Glutamatergic neuron (in vitro differentiated cells): ENCODE measurements around the gene NAA15. TPM values are rescaled to one million over a fixed set of nuclear protein-coding genes. Genes with fewer than 3 reads are reported as not detected.

Experiments used
- DNase-seq: peaks from one replicate; pipeline ENCODE4 v3.0.0; 2022
- H3K27ac Mint-ChIP-seq: one replicate; pipeline ENCODE4 v1.8.0; 2020; ENCODE audit warnings: mild to moderate bottlenecking, mixed read lengths, inconsistent platforms; ENCODE audit not compliant: unreplicated experiment
- H3K27me3 Mint-ChIP-seq: one replicate; pipeline ENCODE4 v1.8.0; 2020; ENCODE audit warnings: mild to moderate bottlenecking, moderate library complexity, mixed read lengths, inconsistent platforms; ENCODE audit not compliant: unreplicated experiment
- H3K36me3 Mint-ChIP-seq: one replicate; pipeline ENCODE4 v1.8.0; 2020; ENCODE audit warnings: mild to moderate bottlenecking, mixed read lengths, inconsistent platforms; ENCODE audit not compliant: unreplicated experiment
- H3K4me1 Mint-ChIP-seq: one replicate; pipeline ENCODE4 v1.8.0; 2020; ENCODE audit warnings: mild to moderate bottlenecking, low read depth, mixed read lengths, inconsistent platforms; ENCODE audit not compliant: unreplicated experiment
- H3K4me3 Mint-ChIP-seq: one replicate; pipeline ENCODE4 v1.8.0; 2020; ENCODE audit warnings: mild to moderate bottlenecking, mixed read lengths, inconsistent platforms; ENCODE audit not compliant: unreplicated experiment
- H3K9me3 Mint-ChIP-seq: one replicate; pipeline ENCODE4 v1.8.0; 2020; ENCODE audit warnings: mild to moderate bottlenecking, moderate library complexity, mixed read lengths, inconsistent platforms; ENCODE audit not compliant: unreplicated experiment
- CTCF ChIP-seq: fragments of 200-600 bp; sonication (generic); IDR thresholded peaks from one replicate; pipeline ENCODE4 v1.5.0; 2021; ENCODE audit not compliant: partially characterized antibody, unreplicated experiment
- total RNA-seq: library from RNA; stranded (reverse); fragmentation: NEBNext Ultra II Directional; extraction: Animal tissue kit (Norgen Biotek cat#: 25700); gene quantifications from one replicate; pipeline ENCODE4 v1.2.1, GENCODE V29; 2021; ENCODE audit not compliant: unreplicated experiment

The NAA15 gene
- total RNA-seq, 1 donor from 2014 or later = 44.9 TPM

DNA sequence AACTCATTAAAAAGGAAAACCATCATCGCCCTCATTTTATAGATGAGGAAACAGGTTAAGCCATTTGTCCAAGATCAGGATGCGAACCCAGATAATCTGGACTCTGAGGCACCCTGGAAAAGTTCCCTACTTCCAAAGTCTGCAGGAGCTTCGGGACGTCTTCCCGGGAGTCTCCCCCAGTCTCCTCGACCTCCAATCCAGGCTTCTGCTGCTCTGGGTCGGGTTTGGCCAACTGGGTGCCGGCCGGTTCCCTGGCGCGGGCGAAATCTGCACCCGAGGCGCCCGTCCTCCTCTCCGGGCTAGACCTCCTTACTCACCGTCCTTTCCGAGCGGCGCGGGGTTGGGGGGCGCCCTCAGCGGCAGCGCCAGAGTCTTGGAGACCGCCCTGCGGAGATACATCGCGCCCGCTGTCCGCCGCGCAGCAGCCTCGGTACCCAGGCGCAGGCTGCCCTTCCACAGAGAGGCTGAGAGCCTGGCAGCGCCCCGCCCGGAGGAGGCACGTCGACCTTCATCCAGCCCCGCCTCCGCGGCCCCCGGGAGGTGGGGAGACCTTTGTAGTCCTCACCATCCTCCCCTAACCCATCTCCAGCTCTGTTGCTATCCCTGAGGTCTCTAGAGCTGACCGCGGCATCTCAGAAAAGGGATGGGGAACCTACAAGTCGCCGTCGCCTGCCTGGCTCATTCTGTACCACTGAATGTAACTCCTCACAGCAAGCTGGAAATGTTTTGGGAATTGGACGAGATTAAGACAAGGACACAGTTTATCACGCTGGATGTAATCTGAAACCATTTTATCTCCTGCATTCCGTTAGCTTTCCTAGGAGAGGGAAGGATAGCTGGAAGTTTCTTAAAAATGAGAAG is 21.3 kb upstream of the NAA15 start, which contains the start of gene MGARP:
Gene MGARP, minus strand, starts transcription at position 466 of the 861 bp plus-strand sequence. Its CDS starts 67 bp downstream, at position 399.
- H3K27me3 Mint-ChIP-seq = peaks cover 6% of the 10 kb centered on the region
- no peak for TF ChIP-seq CTCF
- no peaks in the 10 kb centered on the region for H3K4me1 Mint-ChIP-seq
- peak; percentile 64 for DNase-seq
- no peaks in the 10 kb centered on the region for H3K36me3 Mint-ChIP-seq
- H3K27ac Mint-ChIP-seq = no peak within 1 kb of the TSS
- peak within 1 kb of the TSS; percentile 84 for H3K4me3 Mint-ChIP-seq
- no peaks in the 10 kb centered on the region for H3K9me3 Mint-ChIP-seq

DNA sequence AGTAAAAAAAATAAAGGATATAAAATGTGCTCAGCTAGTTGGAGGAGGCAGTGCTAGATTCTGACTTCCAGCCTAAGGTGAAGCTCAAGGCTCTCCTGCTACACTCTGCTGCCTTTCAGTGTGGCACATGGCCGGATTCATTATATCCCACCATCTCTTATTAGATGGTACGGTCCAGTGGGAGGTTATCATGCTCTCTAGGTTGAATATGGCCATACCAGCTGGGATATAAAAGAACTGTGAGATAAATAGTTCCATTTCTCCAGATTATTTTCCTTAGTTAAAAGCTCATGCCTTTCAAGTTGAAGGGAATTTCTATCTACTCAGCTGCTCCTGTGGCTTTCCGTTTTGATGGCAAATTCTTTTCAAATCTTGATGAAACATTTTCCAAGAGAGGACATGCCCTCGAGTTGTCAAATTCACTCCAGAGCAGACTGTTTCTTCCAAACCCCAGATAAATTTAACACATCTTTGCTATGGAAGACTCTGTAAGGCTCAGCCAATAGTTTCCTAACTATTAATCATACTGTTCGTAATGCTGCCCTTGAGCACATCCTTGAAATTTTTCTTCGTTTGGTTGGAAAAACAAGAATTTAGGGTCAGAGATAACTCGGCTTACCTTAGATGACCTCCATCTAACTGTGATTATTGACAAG is 19.1 kb upstream of the NAA15 start:
- DNase-seq = no peak
- TF ChIP-seq CTCF = no peak
- H3K27me3 Mint-ChIP-seq = peaks cover 6% of the 10 kb centered on the region
- no peak overlapping the region for H3K4me3 Mint-ChIP-seq
- no peak overlapping the region for H3K27ac Mint-ChIP-seq
- no peaks in the 10 kb centered on the region for H3K9me3 Mint-ChIP-seq
- no peaks in the 10 kb centered on the region for H3K4me1 Mint-ChIP-seq
- no peaks in the 10 kb centered on the region for H3K36me3 Mint-ChIP-seq

GRCh38 chr4:139282721-139283075 is 18.6 kb upstream of the NAA15 start:
- H3K27me3 Mint-ChIP-seq = peaks cover 6% of the 10 kb centered on the region
- no peaks in the 10 kb centered on the region for H3K9me3 Mint-ChIP-seq
- no peak for DNase-seq
- no peak overlapping the region for H3K4me3 Mint-ChIP-seq
- no peak overlapping the region for H3K27ac Mint-ChIP-seq
- TF ChIP-seq CTCF = no peak
- no peaks in the 10 kb centered on the region for H3K36me3 Mint-ChIP-seq
- no peaks in the 10 kb centered on the region for H3K4me1 Mint-ChIP-seq

- no peak for DNase-seq
- Mint-ChIP-seq H3K9me3 (no peaks in the 10 kb centered on the region), H3K36me3 (no peaks in the 10 kb centered on the region), H3K4me1 (no peaks in the 10 kb centered on the region), H3K27me3 (no peaks in the 10 kb centered on the region), H3K27ac (no peak overlapping the region), H3K4me3 (no peak overlapping the region)
- TF ChIP-seq CTCF = no peak
These were observed 15.1 kb upstream of the NAA15 start for GRCh38 chr4:139286186-139286698.
